H1 (cell line): ENCODE data around the gene CAST. TPM values are rescaled to one million over a fixed set of nuclear protein-coding genes. Genes with fewer than 3 reads are reported as not detected.

ENCODE experiments used
- CTCF ChIA-PET: fragments of 300-600 bp; sonication (Branson Sonifier 250); formaldehyde crosslinking; loops from one replicate; lab custom pipeline; 2021; ENCODE audit not compliant: partially characterized antibody; lab: Charles Lee
- POLR2A ChIA-PET: fragments of 300-600 bp; sonication (Branson Sonifier 250); formaldehyde crosslinking; loops from one replicate; lab custom pipeline; 2021; ENCODE audit warnings: inconsistent platforms; ENCODE audit not compliant: partially characterized antibody; lab: Charles Lee
- DNase-seq, 2 experiments: peaks; one replicate each; pipeline versions ENCODE4 v3.0.0 to v3.0.0-alpha.2; 2010 to 2022; ENCODE audit warnings: low spot score in 2 of 2, low read depth in 1 of 2, mixed read lengths in 1 of 2
- FAIRE-seq: peaks from 2 replicates; lab custom pipeline; 2011; peaks lifted over from hg19 to GRCh38; lab: Jason Lieb, UNC
- H2AFZ ChIP-seq: 2 replicates; pipeline ENCODE4 v1.8.1; 2012; ENCODE audit warnings: low read length, inconsistent platforms
- H2AK5ac ChIP-seq: 2 replicates; pipeline ENCODE4 v1.6.1; 2013; ENCODE audit warnings: low read depth, low read length
- H2BK120ac ChIP-seq: replicated peaks from 2 replicates; pipeline ENCODE3; 2013; ENCODE audit warnings: low read depth, low read length, inconsistent platforms
- H2BK12ac ChIP-seq: 2 replicates; pipeline ENCODE4 v1.6.1; 2013; ENCODE audit warnings: low read depth, low read length
- H2BK15ac ChIP-seq: 2 replicates; pipeline ENCODE4 v1.6.1; 2013; ENCODE audit warnings: low read length
- H2BK20ac ChIP-seq: 2 replicates; pipeline ENCODE4 v1.6.1; 2013; ENCODE audit warnings: low read length
- H2BK5ac ChIP-seq: 2 replicates; pipeline ENCODE4 v1.6.1; 2013; ENCODE audit warnings: low read depth, low read length
- H3K14ac ChIP-seq: 2 replicates; pipeline ENCODE4 v1.6.1; 2013; ENCODE audit warnings: inconsistent platforms; ENCODE audit not compliant: insufficient read length
- H3K18ac ChIP-seq: 2 replicates; pipeline ENCODE4 v1.6.1; 2013; ENCODE audit warnings: low read length; ENCODE audit errors: extremely low read depth
- H3K23ac ChIP-seq: 2 replicates; pipeline ENCODE4 v1.6.1; 2013; ENCODE audit warnings: inconsistent platforms; ENCODE audit not compliant: insufficient read length
- H3K23me2 ChIP-seq: 2 replicates; pipeline ENCODE4 v1.6.1; 2013; ENCODE audit warnings: low read depth, low read length
- H3K27ac ChIP-seq: 2 replicates; pipeline ENCODE4 v1.6.1; 2011; ENCODE audit warnings: low read depth, low read length, inconsistent platforms
- H3K27me3 ChIP-seq, 4 experiments: replicated peaks in 1 of 4; 1 replicate in 1 of 4; 2 replicates in 3 of 4; pipeline versions ENCODE4 v1.6.1 to v1.8.1; 2011 to 2013; ENCODE audit warnings: low read length in 3 of 4, mild to moderate bottlenecking in 3 of 4, inconsistent platforms in 2 of 4, mixed read lengths in 2 of 4, moderate library complexity in 1 of 4; ENCODE audit not compliant: control insufficient read depth in 3 of 4, insufficient read depth in 3 of 4; ENCODE audit errors: extremely low read depth in 1 of 4
- H3K36me3 ChIP-seq, 4 experiments: 2 replicates each; pipeline versions ENCODE4 v1.6.1 to v1.8.1; 2011 to 2013; ENCODE audit warnings: mild to moderate bottlenecking in 4 of 4, low read length in 3 of 4, moderate library complexity in 2 of 4, control low read depth in 1 of 4, inconsistent platforms in 1 of 4; ENCODE audit not compliant: insufficient read depth in 4 of 4, control insufficient read depth in 2 of 4
- H3K4ac ChIP-seq: replicated peaks from 2 replicates; pipeline ENCODE3; 2013; ENCODE audit warnings: low read length, low read depth, mixed read lengths, inconsistent platforms; ENCODE audit not compliant: insufficient read length
- H3K4me1 ChIP-seq, 4 experiments: replicated peaks in 1 of 4; 1 replicate in 1 of 4; 2 replicates in 3 of 4; pipeline versions ENCODE4 v1.6.1 to v1.8.1; 2011 to 2013; ENCODE audit warnings: low read length in 3 of 4, inconsistent platforms in 2 of 4, mixed read lengths in 1 of 4; ENCODE audit not compliant: insufficient read depth in 4 of 4, control insufficient read depth in 3 of 4
- H3K4me2 ChIP-seq, 2 experiments: 2 replicates each; pipeline versions ENCODE4 v1.6.1 to v1.8.1; 2011 to 2013; ENCODE audit warnings: low read depth in 2 of 2, low read length in 2 of 2, control low read depth in 1 of 2, inconsistent platforms in 1 of 2, mild to moderate bottlenecking in 1 of 2; ENCODE audit not compliant: insufficient read depth in 1 of 2
- H3K4me3 ChIP-seq, 4 experiments: fragments of 200-600, 300-600 bp in 1 of 4; sonication (generic), shearing (Covaris generic), sonication (Bioruptor Twin) in 1 of 4; 2 replicates each; pipeline versions ENCODE4 v1.5.1 to v1.8.1; 2011 to 2016; ENCODE audit warnings: low read length in 4 of 4, low read depth in 3 of 4, control low read depth in 2 of 4, inconsistent platforms in 2 of 4, mild to moderate bottlenecking in 2 of 4, mixed read lengths in 1 of 4, moderate library complexity in 1 of 4; ENCODE audit not compliant: insufficient read depth in 2 of 4; ENCODE audit errors: extremely low read depth in 1 of 4
- H3K56ac ChIP-seq: replicated peaks from 2 replicates; pipeline ENCODE3; 2013; ENCODE audit warnings: low read depth, mild to moderate bottlenecking, mixed read lengths, low read length, inconsistent platforms; ENCODE audit not compliant: insufficient read length
- H3K79me1 ChIP-seq: 2 replicates; pipeline ENCODE4 v1.6.1; 2013; ENCODE audit warnings: low read depth, low read length, control low read depth
- H3K79me2 ChIP-seq, 2 experiments: 2 replicates each; pipeline versions ENCODE4 v1.6.1 to v1.8.1; 2012 to 2013; ENCODE audit warnings: low read length in 2 of 2, mild to moderate bottlenecking in 2 of 2, inconsistent platforms in 1 of 2; ENCODE audit not compliant: insufficient read depth in 2 of 2, control insufficient read depth in 1 of 2
- H3K9ac ChIP-seq, 4 experiments: replicated peaks in 1 of 4; 1 replicate in 1 of 4; 2 replicates in 3 of 4; pipeline versions ENCODE4 v1.6.1 to v1.8.1; 2011 to 2013; ENCODE audit warnings: low read depth in 3 of 4, low read length in 3 of 4, control low read depth in 2 of 4, mild to moderate bottlenecking in 2 of 4, moderate library complexity in 2 of 4, inconsistent platforms in 1 of 4; ENCODE audit errors: extremely low read depth in 1 of 4
- H3K9me3 ChIP-seq, 2 experiments: 2 replicates each; pipeline versions ENCODE4 v1.6.1 to v1.8.1; 2012 to 2013; ENCODE audit warnings: mild to moderate bottlenecking in 2 of 2, moderate library complexity in 2 of 2, control low read depth in 1 of 2, inconsistent platforms in 1 of 2, low read depth in 1 of 2, low read length in 1 of 2, mixed read lengths in 1 of 2; ENCODE audit not compliant: insufficient read depth in 2 of 2
- H4K20me1 ChIP-seq, 2 experiments: replicated peaks in 1 of 2; 2 replicates each; pipeline versions ENCODE3 to v1.8.1; 2011 to 2013; ENCODE audit warnings: inconsistent platforms in 2 of 2, low read length in 2 of 2, mild to moderate bottlenecking in 1 of 2; ENCODE audit not compliant: insufficient read depth in 2 of 2, control insufficient read depth in 1 of 2
- H4K5ac ChIP-seq: 2 replicates; pipeline ENCODE4 v1.6.1; 2013; ENCODE audit warnings: low read length, low read depth, mixed read lengths, inconsistent platforms; ENCODE audit not compliant: insufficient read length
- H4K8ac ChIP-seq: 2 replicates; pipeline ENCODE4 v1.8.0; 2013; ENCODE audit warnings: mild to moderate bottlenecking, moderate library complexity, low read length, inconsistent platforms; ENCODE audit not compliant: insufficient read depth; ENCODE audit errors: extremely low read depth
- H4K91ac ChIP-seq: replicated peaks from 2 replicates; pipeline ENCODE3; 2013; ENCODE audit warnings: low read length, mixed read lengths, inconsistent platforms; ENCODE audit not compliant: insufficient read length
- CBX8 ChIP-seq: fragments of 300-800, 300-1000 bp; sonication (generic); IDR thresholded peaks from 2 replicates; pipeline ENCODE4 v1.7.1; 2016; ENCODE audit warnings: low read depth, low read length, borderline replicate concordance
- CREB1 ChIP-seq: IDR thresholded peaks from 2 replicates; pipeline ENCODE4 v1.6.1; 2012; ENCODE audit warnings: inconsistent platforms
- CTCF ChIP-seq, 3 experiments: IDR thresholded peaks; 1 replicate in 2 of 3; 2 replicates in 1 of 3; pipeline versions ENCODE4 v1.5.1 to v1.6.1; 2011; ENCODE audit warnings: low read length in 3 of 3, mild to moderate bottlenecking in 3 of 3, inconsistent platforms in 2 of 3, low read depth in 1 of 3, moderate library complexity in 1 of 3; ENCODE audit not compliant: insufficient read depth in 1 of 3; ENCODE audit errors: control extremely low read depth in 1 of 3
- KDM5A ChIP-seq: fragments of 200-600 bp; IDR thresholded peaks from 2 replicates; pipeline ENCODE4 v1.7.1; 2012; ENCODE audit warnings: mild to moderate bottlenecking, low read length, inconsistent platforms, mixed read lengths
- RNF2 ChIP-seq: fragments of 200-900, 300-1000 bp; sonication (generic); IDR thresholded peaks from 2 replicates; pipeline ENCODE4 v1.7.1; 2016; ENCODE audit warnings: borderline replicate concordance, low read depth, mild to moderate bottlenecking, antibody characterized with exemption, low read length; ENCODE audit not compliant: poor library complexity, severe bottlenecking; ENCODE audit errors: missing control alignments
- SP2 ChIP-seq: IDR thresholded peaks from 2 replicates; pipeline ENCODE4 v1.6.1; 2012; ENCODE audit warnings: mild to moderate bottlenecking, low read length, inconsistent platforms
- polyA plus RNA-seq, 7 experiments: library from polyadenylated mRNA; depleted of rRNA in 3 of 7; stranded (reverse) in 5 of 7; unstranded in 2 of 7; fragments of >200 nt in 5 of 7; fragments of 200-250 nt in 2 of 7; gene quantifications; 1 replicate in 5 of 7; 2 replicates in 1 of 7; 4 replicates in 1 of 7; pipeline versions ENCODE4 v1.2.1 to v1.2.3, GENCODE V29; 2011 to 2013; ENCODE audit warnings: missing spikeins in 2 of 7, mixed read lengths in 2 of 7
- total RNA-seq: library from RNA; stranded (reverse); fragmentation: NEBNext Ultra II Directional; extraction: Animal tissue kit (Norgen Biotek cat#: 25700); gene quantifications from 2 replicates; pipeline ENCODE4 v1.2.1, GENCODE V29; 2021

Gene CAST
- total and polyA plus RNA-seq, 2 of the 8 experiments (the other 6 are each of a cell fraction or from before 2014, with no cell fraction given): 9.0 to 48.2 TPM

- Histone ChIP-seq H3K9me3 (no peaks in the 10 kb centered on the region), H3K4me2 (no peak overlapping the region), H3K9ac (no peak overlapping the region), H3K56ac (no peak overlapping the region), H2BK120ac (no peak overlapping the region), H2BK12ac (no peak overlapping the region), H4K91ac (no peak overlapping the region), H3K4me1 (0 out of 7 replicates have a peak, but pooled peaks cover 0 to 4% (median 0%) of the 10 kb centered on the region in 4 experiments), H2BK15ac (no peak overlapping the region), H3K79me2 (no peaks in the 10 kb centered on the region), H3K4me3 (no peak overlapping the region), H3K79me1 (no peaks in the 10 kb centered on the region; the same call in 1 of the 2 replicates), H3K27me3 (no peaks in the 10 kb centered on the region), H2AFZ (no peak overlapping the region), H2BK5ac (no peak overlapping the region), H2AK5ac (no peak overlapping the region), H3K14ac (no peak overlapping the region), H3K36me3 (no peaks in the 10 kb centered on the region), H4K8ac (no peak overlapping the region), H3K4ac (no peak overlapping the region), H3K23ac (no peak overlapping the region), H4K5ac (no peak overlapping the region), H2BK20ac (no peak overlapping the region)
- DNase-seq (no peak), FAIRE-seq (no peak)
- CTCF ChIA-PET: interaction anchor here (0.9 to 3.2 kb wide), 8 partner anchors 9 to 323 kb away, joined by 3 to 16 read pairs (median 6); no protein-coding TSS in a partner anchor
- TF ChIP-seq CBX8 (no peak), CTCF (IDR thresholded peaks at IDR 0.05; ENCODE audit: control extremely low read depth in 1 of 3, insufficient read depth in 1 of 3, low read depth in 1 of 3, low read length in 3 of 3) (no peak), CREB1 (no peak), SP2 (no peak), KDM5A (no peak), RNF2 (no peak)
- TF ChIP-seq, all 59 proteins: peak for 0
- no peaks in the 10 kb centered on the region for H3K23me2 ChIP-seq
- no peaks in the 10 kb centered on the region for H4K20me1 ChIP-seq
- H3K27ac ChIP-seq: no peak overlapping the region
- POLR2A ChIA-PET: no interaction called here
- H3K18ac ChIP-seq: no peak overlapping the region
Measured at GRCh38 chr5:96721351-96721977, 59.3 kb downstream of the CAST start.
